ENCODE measurements around the gene TMEM63C.

The TMEM63C gene, protein sequence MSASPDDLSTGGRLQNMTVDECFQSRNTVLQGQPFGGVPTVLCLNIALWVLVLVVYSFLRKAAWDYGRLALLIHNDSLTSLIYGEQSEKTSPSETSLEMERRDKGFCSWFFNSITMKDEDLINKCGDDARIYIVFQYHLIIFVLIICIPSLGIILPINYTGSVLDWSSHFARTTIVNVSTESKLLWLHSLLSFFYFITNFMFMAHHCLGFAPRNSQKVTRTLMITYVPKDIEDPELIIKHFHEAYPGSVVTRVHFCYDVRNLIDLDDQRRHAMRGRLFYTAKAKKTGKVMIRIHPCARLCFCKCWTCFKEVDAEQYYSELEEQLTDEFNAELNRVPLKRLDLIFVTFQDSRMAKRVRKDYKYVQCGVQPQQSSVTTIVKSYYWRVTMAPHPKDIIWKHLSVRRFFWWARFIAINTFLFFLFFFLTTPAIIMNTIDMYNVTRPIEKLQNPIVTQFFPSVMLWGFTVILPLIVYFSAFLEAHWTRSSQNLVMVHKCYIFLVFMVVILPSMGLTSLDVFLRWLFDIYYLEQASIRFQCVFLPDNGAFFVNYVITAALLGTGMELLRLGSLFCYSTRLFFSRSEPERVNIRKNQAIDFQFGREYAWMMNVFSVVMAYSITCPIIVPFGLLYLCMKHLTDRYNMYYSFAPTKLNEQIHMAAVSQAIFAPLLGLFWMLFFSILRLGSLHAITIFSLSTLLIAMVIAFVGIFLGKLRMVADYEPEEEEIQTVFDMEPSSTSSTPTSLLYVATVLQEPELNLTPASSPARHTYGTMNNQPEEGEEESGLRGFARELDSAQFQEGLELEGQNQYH

GRCh38 chr14:77181603-77182437 lies at the start of gene TMEM63C:
Gene TMEM63C, plus strand, starts transcription at chr14:77181798. Its CDS starts 37,016 bp downstream, at chr14:77218814.
- no peak within 1 kb of the TSS for H3K9ac ChIP-seq (ENCODE audit: low read length in 5 of 5)
- H3K27me3 ChIP-seq (ENCODE audit: control insufficient read depth in 5 of 5, insufficient read depth in 4 of 5, low read length in 5 of 5): peaks cover 16 to 51% (median 43%) of the 10 kb centered on the region in 5 donors
- peak within 1 kb of the TSS in 3 of 5 donors; percentile 17 to 38 (median 25) for H3K4me3 ChIP-seq (ENCODE audit: low read depth in 1 of 5, low read length in 5 of 5)
- H3K36me3 ChIP-seq (ENCODE audit: control insufficient read depth in 5 of 5, insufficient read depth in 5 of 5, low read length in 5 of 5): no peaks in the 10 kb centered on the region
- H3K27ac ChIP-seq (ENCODE audit: low read depth, low read length): no peak within 1 kb of the TSS
- H3K9me3 ChIP-seq (ENCODE audit: control insufficient read depth in 5 of 5, low read length in 5 of 5): no peaks in the 10 kb centered on the region
- H3K4me1 ChIP-seq (ENCODE audit: control insufficient read depth in 5 of 5, insufficient read depth in 5 of 5, low read length in 5 of 5): peaks cover 0 to 11% (median 9%) of the 10 kb centered on the region in 5 donors

DNA sequence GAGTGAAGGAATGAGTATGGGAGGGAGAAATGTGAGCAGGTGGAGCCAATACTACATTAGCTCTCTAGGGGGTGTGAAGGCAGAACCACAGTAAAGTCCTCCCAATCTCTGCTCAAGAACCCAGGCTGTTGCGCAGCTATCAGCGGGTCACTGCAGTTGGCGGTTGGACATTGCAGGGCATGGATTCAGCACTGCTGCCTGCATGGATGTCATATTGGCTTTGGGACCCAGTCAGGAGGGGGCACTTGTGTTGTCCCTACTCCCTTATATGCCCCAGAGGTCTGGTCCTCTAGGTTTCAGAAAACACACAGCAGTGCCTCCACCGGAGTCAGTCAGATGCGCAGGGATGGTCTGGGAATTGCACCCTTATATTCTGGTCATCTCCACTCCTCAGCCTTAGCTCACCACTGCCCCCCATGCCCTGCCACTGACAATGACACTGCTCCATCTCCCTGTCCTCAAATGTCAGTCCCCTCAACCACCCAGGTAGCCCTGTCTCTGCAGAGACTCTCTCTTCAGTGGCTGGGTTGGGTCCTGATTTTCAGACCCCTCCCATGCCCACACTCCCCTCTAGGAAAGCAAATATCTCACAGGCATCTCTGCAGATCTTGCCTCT lies 49.6 kb upstream of the TMEM63C start:
- Histone ChIP-seq H3K9ac (ENCODE audit: low read length in 5 of 5) (no peak overlapping the region), H3K4me3 (ENCODE audit: low read depth in 1 of 5, low read length in 5 of 5) (no peak overlapping the region), H3K4me1 (ENCODE audit: control insufficient read depth in 5 of 5, insufficient read depth in 5 of 5, low read length in 5 of 5) (no peaks in the 10 kb centered on the region), H3K27me3 (ENCODE audit: control insufficient read depth in 5 of 5, insufficient read depth in 4 of 5, low read length in 5 of 5) (peaks cover 0 to 36% (median 19%) of the 10 kb centered on the region in 5 donors), H3K9me3 (ENCODE audit: control insufficient read depth in 5 of 5, low read length in 5 of 5) (no peaks in the 10 kb centered on the region), H3K36me3 (ENCODE audit: control insufficient read depth in 5 of 5, insufficient read depth in 5 of 5, low read length in 5 of 5) (no peaks in the 10 kb centered on the region), H3K27ac (ENCODE audit: low read depth, low read length) (no peak overlapping the region)

- no peak overlapping the region for H3K9ac ChIP-seq (ENCODE audit: low read length in 5 of 5)
- H3K27ac ChIP-seq (ENCODE audit: low read depth, low read length): no peak overlapping the region
- H3K27me3 ChIP-seq (ENCODE audit: control insufficient read depth in 5 of 5, insufficient read depth in 4 of 5, low read length in 5 of 5): peaks cover 2 to 44% (median 33%) of the 10 kb centered on the region in 5 donors
- H3K4me1 ChIP-seq (ENCODE audit: control insufficient read depth in 5 of 5, insufficient read depth in 5 of 5, low read length in 5 of 5): no peaks in the 10 kb centered on the region
- H3K9me3 ChIP-seq (ENCODE audit: control insufficient read depth in 5 of 5, low read length in 5 of 5): no peaks in the 10 kb centered on the region
- H3K4me3 ChIP-seq (ENCODE audit: low read depth in 1 of 5, low read length in 5 of 5): no peak overlapping the region
- H3K36me3 ChIP-seq (ENCODE audit: control insufficient read depth in 5 of 5, insufficient read depth in 5 of 5, low read length in 5 of 5): no peaks in the 10 kb centered on the region
Observed at GRCh38 chr14:77133720-77134338, 47.8 kb upstream of the TMEM63C start.

DNA sequence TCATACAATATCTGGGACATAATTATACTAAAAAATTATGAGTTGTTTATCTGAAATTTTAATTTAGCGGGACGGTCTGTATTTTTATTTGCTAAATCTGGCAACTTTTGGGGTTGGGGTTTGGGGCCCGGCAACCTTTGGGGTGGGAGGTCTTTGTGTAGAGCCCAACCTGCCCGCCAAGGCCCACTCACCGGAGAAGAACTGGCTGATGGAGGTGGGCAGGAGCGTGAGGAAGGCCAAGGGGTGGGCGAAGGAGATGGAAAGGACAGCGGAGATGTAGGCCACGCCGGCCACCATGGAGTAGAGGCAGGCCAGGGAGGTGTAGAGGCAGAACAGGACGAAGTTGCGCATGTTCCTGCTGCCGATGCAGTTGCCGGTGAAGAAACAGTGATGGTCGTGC lies 42.6 kb upstream of the TMEM63C start:
- Histone ChIP-seq H3K27me3 (ENCODE audit: control insufficient read depth in 5 of 5, insufficient read depth in 4 of 5, low read length in 5 of 5) (peaks cover 31 to 70% (median 63%) of the 10 kb centered on the region in 5 donors), H3K4me3 (ENCODE audit: low read depth in 1 of 5, low read length in 5 of 5) (no peak overlapping the region), H3K36me3 (ENCODE audit: control insufficient read depth in 5 of 5, insufficient read depth in 5 of 5, low read length in 5 of 5) (no peaks in the 10 kb centered on the region), H3K9me3 (ENCODE audit: control insufficient read depth in 5 of 5, low read length in 5 of 5) (no peaks in the 10 kb centered on the region), H3K4me1 (ENCODE audit: control insufficient read depth in 5 of 5, insufficient read depth in 5 of 5, low read length in 5 of 5) (peaks cover 0 to 21% (median 11%) of the 10 kb centered on the region in 5 donors), H3K27ac (ENCODE audit: low read depth, low read length) (no peak overlapping the region), H3K9ac (ENCODE audit: low read length in 5 of 5) (no peak overlapping the region)

DNA sequence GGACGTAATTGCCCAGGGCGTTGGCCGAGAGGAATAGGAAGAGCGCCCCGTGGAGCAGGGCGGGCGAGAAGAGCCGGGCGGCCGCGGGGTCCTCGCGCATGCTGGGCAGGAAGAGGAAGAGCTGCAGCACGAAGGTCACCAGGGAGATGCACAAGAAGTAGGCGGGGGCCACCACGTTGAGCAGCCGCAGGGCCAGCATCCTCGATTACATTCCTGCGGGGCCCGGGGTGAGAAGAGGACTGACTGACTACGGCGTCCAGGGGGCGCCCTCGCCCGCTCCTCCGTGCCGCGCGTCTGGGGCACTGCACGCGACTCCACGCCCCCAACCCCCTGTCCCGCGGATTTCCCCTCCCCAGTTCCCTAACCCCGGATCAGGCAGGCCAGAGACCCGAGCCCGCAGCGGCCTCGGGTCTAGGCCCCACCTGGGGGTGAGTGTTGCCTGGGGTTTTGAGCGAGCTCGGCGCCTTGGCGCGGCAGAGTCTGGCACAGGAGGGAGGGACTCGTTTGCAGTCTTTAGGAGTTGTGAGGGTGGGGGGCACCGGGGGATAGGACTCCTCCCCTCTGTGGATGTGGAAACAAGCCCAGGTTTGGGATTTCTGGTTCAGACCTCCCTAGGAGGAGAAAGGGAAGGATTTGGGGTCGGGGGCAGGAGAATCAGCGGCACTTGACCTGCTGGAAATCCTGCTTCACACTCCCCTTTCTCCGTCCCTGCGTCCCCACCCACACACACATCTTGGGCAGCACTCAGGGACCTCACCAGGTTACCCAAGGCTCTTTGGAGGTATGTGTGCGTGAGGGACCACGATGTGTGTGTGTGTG lies 41.8 kb upstream of the TMEM63C start:
- no peak overlapping the region for H3K4me3 ChIP-seq (ENCODE audit: low read depth in 1 of 5, low read length in 5 of 5)
- no peak overlapping the region for H3K27ac ChIP-seq (ENCODE audit: low read depth, low read length)
- no peaks in the 10 kb centered on the region for H3K36me3 ChIP-seq (ENCODE audit: control insufficient read depth in 5 of 5, insufficient read depth in 5 of 5, low read length in 5 of 5)
- H3K27me3 ChIP-seq (ENCODE audit: control insufficient read depth in 5 of 5, insufficient read depth in 4 of 5, low read length in 5 of 5): peaks cover 34 to 70% (median 67%) of the 10 kb centered on the region in 5 donors
- no peak overlapping the region for H3K9ac ChIP-seq (ENCODE audit: low read length in 5 of 5)
- peaks cover 0 to 21% (median 11%) of the 10 kb centered on the region in 5 donors for H3K4me1 ChIP-seq (ENCODE audit: control insufficient read depth in 5 of 5, insufficient read depth in 5 of 5, low read length in 5 of 5)
- H3K9me3 ChIP-seq (ENCODE audit: control insufficient read depth in 5 of 5, low read length in 5 of 5): no peaks in the 10 kb centered on the region

- Histone ChIP-seq H3K9me3 (ENCODE audit: control insufficient read depth in 5 of 5, low read length in 5 of 5) (no peaks in the 10 kb centered on the region), H3K4me1 (ENCODE audit: control insufficient read depth in 5 of 5, insufficient read depth in 5 of 5, low read length in 5 of 5) (peaks cover 0 to 21% (median 11%) of the 10 kb centered on the region in 5 donors), H3K27ac (ENCODE audit: low read depth, low read length) (no peak overlapping the region), H3K9ac (ENCODE audit: low read length in 5 of 5) (no peak overlapping the region), H3K4me3 (ENCODE audit: low read depth in 1 of 5, low read length in 5 of 5) (peak overlapping the region in 2 of 5 donors; percentile 18 to 38), H3K36me3 (ENCODE audit: control insufficient read depth in 5 of 5, insufficient read depth in 5 of 5, low read length in 5 of 5) (no peaks in the 10 kb centered on the region), H3K27me3 (ENCODE audit: control insufficient read depth in 5 of 5, insufficient read depth in 4 of 5, low read length in 5 of 5) (peaks cover 34 to 71% (median 66%) of the 10 kb centered on the region in 5 donors)
Observed at GRCh38 chr14:77140359-77141213, 41.0 kb upstream of the TMEM63C start.

DNA sequence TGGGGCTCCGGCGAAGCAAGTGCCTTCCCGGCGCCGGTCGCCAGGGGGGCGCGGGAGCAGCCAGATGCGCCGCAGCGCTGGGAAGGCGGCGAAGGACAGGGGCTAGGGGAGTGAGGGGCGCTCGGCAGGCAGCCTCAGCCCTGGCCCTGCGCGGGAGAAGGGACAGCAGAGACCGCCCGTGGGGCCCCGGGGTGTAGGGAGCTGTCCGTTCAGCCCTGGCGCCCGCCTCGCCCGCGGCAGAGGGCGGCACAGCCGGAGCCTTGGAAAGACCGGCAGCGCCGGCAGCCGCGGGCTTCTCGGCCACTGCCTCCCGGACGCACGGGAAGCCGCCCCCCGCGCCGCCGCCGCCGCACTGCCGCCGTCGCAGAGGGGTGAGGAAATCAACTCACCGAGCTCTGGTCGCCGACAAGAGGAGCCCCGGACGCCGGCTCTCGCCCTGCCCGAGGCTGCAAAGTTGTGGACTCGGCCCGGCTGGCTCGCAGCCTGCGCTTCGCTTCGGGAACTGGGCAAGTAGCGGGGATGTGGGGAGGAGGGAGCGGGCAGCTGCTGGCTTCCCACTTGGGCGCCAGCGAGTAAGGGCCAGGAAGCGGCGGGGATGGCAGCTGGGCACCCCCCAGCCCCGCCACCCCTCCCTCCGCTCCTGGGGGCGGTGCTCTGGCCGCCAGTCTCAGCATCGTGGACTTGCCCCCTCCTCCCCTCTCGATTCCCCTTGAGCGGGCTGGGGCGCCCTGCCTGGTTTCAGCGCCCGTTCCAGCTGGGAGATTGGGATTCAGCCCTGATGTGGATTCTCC lies 40.2 kb upstream of the TMEM63C start, which contains the start of gene ZDHHC22:
ZDHHC22 (minus strand) TSS at position 578 of the 791 bp plus-strand sequence. CDS start 2,053 bp downstream, outside the sequence.
- no peaks in the 10 kb centered on the region for H3K36me3 ChIP-seq (ENCODE audit: control insufficient read depth in 5 of 5, insufficient read depth in 5 of 5, low read length in 5 of 5)
- no peak within 1 kb of the TSS for H3K27ac ChIP-seq (ENCODE audit: low read depth, low read length)
- no peak within 1 kb of the TSS for H3K9ac ChIP-seq (ENCODE audit: low read length in 5 of 5)
- H3K4me1 ChIP-seq (ENCODE audit: control insufficient read depth in 5 of 5, insufficient read depth in 5 of 5, low read length in 5 of 5): peaks cover 0 to 21% (median 11%) of the 10 kb centered on the region in 5 donors
- H3K9me3 ChIP-seq (ENCODE audit: control insufficient read depth in 5 of 5, low read length in 5 of 5): no peaks in the 10 kb centered on the region
- H3K4me3 ChIP-seq (ENCODE audit: low read depth in 1 of 5, low read length in 5 of 5): peak within 1 kb of the TSS in 2 of 5 donors; percentile 18 to 38
- H3K27me3 ChIP-seq (ENCODE audit: control insufficient read depth in 5 of 5, insufficient read depth in 4 of 5, low read length in 5 of 5): peaks cover 40 to 77% (median 72%) of the 10 kb centered on the region in 5 donors
